Ishikawa (cell line): ENCODE measurements around the gene NSDHL.

Experiments
- CEBPB ChIP-seq: IDR thresholded peaks from 2 replicates; pipeline ENCODE4 v1.6.1; 2012
- CREB1 ChIP-seq: IDR thresholded peaks from 2 replicates; pipeline ENCODE4 v1.6.1; 2012; ENCODE audit warnings: low read depth
- EGR1 ChIP-seq: IDR thresholded peaks from 2 replicates; pipeline ENCODE4 v1.6.1; 2012
- EP300 ChIP-seq: IDR thresholded peaks from 2 replicates; pipeline ENCODE4 v1.6.1; 2012; ENCODE audit warnings: borderline replicate concordance
- FOXM1 ChIP-seq: IDR thresholded peaks from 2 replicates; pipeline ENCODE4 v1.6.1; 2012; ENCODE audit warnings: low read depth, borderline replicate concordance
- RAD21 ChIP-seq: IDR thresholded peaks from 2 replicates; pipeline ENCODE4 v1.6.1; 2012; ENCODE audit warnings: low read depth
- REST ChIP-seq: IDR thresholded peaks from 2 replicates; pipeline ENCODE4 v1.6.1; 2012; ENCODE audit warnings: low read depth, mild to moderate bottlenecking
- TAF1 ChIP-seq: IDR thresholded peaks from 2 replicates; pipeline ENCODE4 v1.6.1; 2012; ENCODE audit warnings: low read depth, mild to moderate bottlenecking
- USF1 ChIP-seq: IDR thresholded peaks from 2 replicates; pipeline ENCODE4 v1.6.1; 2012
- TF ChIP-seq, protein P1 (sequence below): IDR thresholded peaks from 2 replicates; pipeline ENCODE4 v1.6.1; 2012

GRCh38 chrX:152907084-152907651 lies 76.3 kb downstream of the NSDHL start:
- TF ChIP-seq REST (no peak), RAD21 (no peak), CREB1 (no peak), TAF1 (no peak), CEBPB (no peak), EGR1 (no peak), EP300 (no peak), FOXM1 (no peak), USF1 (no peak)
- TF ChIP-seq, protein P1, sequence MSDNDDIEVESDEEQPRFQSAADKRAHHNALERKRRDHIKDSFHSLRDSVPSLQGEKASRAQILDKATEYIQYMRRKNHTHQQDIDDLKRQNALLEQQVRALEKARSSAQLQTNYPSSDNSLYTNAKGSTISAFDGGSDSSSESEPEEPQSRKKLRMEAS, result no peak
